ENCODE measurements around the gene MRGPRX4.
"Not testable (repeated sequence)": the region's sequence is repeated elsewhere in the genome, so short reads cannot be mapped to it uniquely, and the experiment has no call there.

MRGPRX4 gene

GRCh38 chr11:18172666-18173065, at the start of gene MRGPRX4:
Gene MRGPRX4, plus strand, starts transcription at chr11:18172837. Its CDS starts 420 bp downstream, at chr11:18173257.
- DNase-seq: no peak

GRCh38 chr11:18131115-18131514, 41.5 kb upstream of the MRGPRX4 start:
- not testable (repeated sequence) for DNase-seq

DNA sequence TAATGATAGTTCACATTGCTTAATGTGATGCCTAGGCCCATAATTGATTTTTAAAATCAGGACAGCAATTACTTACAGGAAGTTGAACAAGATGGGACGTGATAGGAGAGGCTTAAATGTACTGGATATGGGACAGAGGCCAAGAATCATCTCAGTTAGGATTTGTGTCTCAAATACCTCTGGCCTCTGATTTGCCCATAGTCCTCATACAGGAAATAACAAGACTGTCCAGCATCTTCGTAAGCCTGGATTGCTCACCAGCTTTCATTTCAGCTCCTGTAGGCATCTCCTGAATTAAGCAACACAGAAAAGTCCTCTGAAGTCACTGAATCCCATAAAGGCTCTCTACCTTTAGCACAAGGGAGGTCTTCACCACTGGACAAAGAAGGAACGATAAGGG, 40.3 kb upstream of the MRGPRX4 start, which contains the start of gene MRGPRX3:
TSS of gene MRGPRX3 (plus strand) at position 231 of the 400 bp plus-strand sequence. CDS start 4,632 bp downstream, outside the sequence.
- DNase-seq: no peak

- DNase-seq: no peak
These were observed 37.3 kb upstream of the MRGPRX4 start for GRCh38 chr11:18135308-18135707.

GRCh38 chr11:18137186-18137800, 35.3 kb upstream of the MRGPRX4 start:
- DNase-seq: no peak

DNA sequence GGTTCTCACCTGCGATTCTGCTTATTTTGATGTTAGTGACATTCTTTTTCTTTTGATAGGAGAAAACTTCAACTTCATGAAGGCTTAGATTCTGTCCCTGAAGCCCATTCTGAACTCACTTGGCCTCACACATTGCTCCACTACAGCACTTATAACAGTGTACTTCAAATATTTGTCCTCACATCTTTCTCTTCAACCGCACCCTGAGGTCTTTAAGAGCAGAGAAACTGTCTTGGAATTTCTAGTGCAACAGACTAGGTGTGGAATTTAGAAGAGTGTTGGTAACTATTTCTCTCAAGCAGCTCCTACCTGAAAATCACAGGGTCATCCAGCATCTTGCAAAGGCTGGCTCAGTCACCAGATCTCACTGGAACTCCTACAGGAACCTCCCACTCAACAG, 32.5 kb upstream of the MRGPRX4 start:
- DNase-seq: no peak

GRCh38 chr11:18144243-18144642, 28.4 kb upstream of the MRGPRX4 start:
- DNase-seq: no peak

GRCh38 chr11:18145025-18145424, 27.6 kb upstream of the MRGPRX4 start:
- DNase-seq: no peak

DNA sequence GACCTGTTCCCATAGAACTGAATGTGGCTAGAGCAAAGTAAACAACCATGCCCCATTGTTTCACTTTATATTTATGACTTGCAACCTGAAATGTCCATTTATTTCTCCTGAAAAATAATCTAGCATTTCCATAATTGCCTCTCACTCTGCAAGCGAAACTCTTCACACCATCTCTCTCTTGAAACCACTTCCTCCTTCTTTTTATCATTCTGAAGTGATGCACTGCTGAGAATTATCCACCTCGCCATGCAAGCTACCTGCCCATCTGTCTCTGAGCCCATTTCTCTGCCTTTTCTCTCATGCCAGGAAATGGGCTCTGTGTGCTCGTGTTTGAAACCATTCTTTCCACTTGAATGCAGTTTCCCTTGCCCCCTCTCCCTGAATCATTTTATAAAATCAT, 26.8 kb upstream of the MRGPRX4 start:
- no peak for DNase-seq

GRCh38 chr11:18151581-18151980, 21.1 kb upstream of the MRGPRX4 start:
- DNase-seq: no peak

GRCh38 chr11:18168372-18168771, 4.3 kb upstream of the MRGPRX4 start:
- DNase-seq: no peak

- DNase-seq: no peak
These were observed 1.1 kb upstream of the MRGPRX4 start for GRCh38 chr11:18171377-18172000.

GRCh38 chr11:18173225-18173866, 709 bp downstream of the MRGPRX4 start:
- no peak for DNase-seq

- no peak for DNase-seq
These were observed 16.2 kb downstream of the MRGPRX4 start for GRCh38 chr11:18188796-18189195.

- not testable (repeated sequence) for DNase-seq
These were observed 17.0 kb downstream of the MRGPRX4 start for GRCh38 chr11:18189476-18190245.

GRCh38 chr11:18191376-18191775, 18.7 kb downstream of the MRGPRX4 start:
- DNase-seq: no peak

DNA sequence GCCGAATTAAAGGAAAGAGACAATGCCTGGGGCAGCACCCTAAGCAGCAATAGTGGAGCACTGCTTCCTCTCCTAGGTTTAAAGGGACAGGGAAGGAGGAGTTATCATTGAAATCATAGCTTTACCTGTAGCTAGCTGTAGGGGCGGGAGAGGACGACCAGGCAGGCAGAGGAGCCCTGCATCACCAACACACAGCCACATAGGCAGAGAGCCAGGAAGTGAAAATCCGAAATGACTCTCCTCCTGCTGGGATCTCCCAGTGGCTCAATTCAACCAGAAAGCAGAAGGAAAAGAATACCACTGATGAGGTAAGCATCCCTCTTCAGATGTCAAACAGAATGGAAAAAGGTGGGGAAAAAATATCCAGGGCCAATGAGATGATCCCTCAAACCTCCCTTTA, 20.4 kb downstream of the MRGPRX4 start:
- DNase-seq: no peak

DNA sequence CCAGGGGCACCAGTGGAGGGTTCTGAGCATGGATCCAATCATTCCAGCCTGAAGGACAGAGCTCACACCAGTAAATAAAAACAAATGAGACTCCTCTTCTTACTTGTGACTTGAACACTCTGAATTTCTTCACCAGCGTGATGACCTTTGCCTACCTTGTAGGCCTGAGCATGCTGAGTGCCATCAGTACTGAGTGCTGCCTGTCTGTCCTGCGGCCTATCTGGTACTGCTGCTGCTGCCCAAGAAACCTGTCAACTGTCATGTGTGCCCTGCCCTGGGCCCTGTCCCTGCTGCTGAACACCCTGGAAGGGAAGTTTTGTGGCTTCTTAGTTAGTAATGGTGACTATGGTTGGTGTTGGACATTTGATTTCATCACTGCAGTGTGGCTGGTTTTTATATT, 23.9 kb downstream of the MRGPRX4 start:
- no peak for DNase-seq

DNA sequence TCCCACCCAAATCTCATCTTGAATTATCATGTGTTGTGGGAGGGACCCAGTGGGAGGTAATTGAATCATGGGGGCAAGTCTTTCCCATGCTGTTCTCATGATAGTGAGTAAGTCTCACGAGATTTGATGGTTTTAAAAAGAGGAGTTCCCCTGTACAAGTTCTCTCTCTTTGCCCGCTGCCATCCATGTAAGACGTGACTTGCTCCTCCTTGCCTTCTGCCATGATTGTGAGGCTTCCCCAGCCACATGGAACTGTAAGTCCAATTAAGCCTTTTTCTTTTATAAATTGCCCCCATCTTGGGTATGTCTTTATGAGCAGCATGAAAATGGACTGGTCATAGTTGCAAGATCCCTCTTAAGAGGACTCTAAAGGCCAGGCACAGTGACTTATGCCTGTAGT, 25.1 kb downstream of the MRGPRX4 start:
- not testable (repeated sequence) for DNase-seq

- no peak for DNase-seq
These were observed 31.1 kb downstream of the MRGPRX4 start for GRCh38 chr11:18203723-18204122.

GRCh38 chr11:18204220-18204619, 31.6 kb downstream of the MRGPRX4 start:
- DNase-seq: no peak

- no peak for DNase-seq
These were observed 32.1 kb downstream of the MRGPRX4 start for GRCh38 chr11:18204771-18205170.

DNA sequence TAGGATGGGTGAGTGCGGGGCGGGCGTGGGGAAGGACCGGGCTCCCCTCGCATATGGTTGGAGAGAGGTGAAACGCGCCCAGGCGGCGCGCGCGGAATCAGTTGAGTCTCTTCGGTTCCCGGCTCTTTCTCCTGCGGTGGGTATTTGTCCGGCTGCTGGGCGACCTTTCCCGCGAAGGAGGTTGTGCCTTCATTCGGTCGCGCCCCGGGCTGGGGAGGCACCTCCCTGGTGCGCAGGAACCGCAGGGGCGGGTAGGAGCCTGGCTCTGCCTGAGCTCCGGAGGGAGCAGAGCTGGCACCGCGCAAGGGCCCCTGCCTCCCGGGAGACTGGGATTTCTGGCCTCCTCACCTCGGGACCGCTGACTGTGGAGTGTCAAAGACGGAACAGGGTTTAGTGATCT, 36.4 kb downstream of the MRGPRX4 start:
- no peak for DNase-seq

Data from activated naive CD4-positive, alpha-beta T cell treated with Interleukin-2 at 50 U/mL for 16 hours (primary cell).